Medulla oblongata (tissue), 1 donor: ENCODE measurements around the gene ARMH1.
A peak's percentile ranks its signal among the peaks of the same experiment; 100 is the strongest.

ENCODE experiments used
- DNase-seq: peaks from one replicate; pipeline ENCODE4 v3.0.0-alpha.2; 2015; ENCODE audit errors: extremely low spot score

The ARMH1 gene

DNA sequence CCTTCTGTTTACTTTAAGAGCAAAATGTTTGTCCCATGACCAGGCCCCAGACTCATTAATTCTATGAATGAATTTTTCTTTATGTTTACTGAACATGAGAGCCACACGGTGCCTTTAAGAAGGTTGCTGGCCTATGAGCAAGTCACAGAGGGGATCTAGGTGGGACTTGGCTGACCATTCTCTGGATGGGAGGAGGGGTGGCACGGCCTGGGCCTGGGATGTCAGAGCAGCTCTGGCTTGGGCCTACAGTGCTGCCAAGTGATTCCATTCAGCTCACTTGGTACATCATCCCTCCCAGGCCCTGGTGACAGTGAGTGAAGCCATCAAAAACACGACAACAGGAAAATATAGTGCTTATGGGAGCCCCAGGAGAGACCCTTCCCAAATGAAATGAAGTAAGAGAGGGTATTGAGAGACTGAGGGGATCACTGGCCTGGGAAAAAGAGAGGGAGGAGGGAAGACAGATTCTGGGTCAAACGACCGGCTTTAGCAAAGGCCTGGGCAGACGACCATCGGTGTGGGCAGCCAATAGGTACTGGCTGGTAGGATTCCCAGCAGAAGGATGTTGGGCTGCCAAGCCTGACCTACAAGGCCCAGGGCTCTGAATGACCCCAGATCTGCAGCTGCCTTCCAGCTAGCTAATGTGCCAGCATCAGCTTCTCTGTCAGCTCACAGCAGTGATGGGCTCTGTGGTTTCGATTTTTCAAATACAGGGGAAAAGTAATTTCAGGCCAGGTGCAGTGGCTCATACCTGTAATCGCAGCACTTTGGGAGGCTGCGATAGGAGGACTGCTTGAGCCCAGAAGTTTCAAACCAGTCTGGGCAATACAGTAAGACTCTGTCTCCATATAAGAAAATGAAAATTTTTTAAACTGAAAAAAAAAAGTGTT, 3.5 kb upstream of the ARMH1 start:
- DNase-seq = peak; percentile 34

DNA sequence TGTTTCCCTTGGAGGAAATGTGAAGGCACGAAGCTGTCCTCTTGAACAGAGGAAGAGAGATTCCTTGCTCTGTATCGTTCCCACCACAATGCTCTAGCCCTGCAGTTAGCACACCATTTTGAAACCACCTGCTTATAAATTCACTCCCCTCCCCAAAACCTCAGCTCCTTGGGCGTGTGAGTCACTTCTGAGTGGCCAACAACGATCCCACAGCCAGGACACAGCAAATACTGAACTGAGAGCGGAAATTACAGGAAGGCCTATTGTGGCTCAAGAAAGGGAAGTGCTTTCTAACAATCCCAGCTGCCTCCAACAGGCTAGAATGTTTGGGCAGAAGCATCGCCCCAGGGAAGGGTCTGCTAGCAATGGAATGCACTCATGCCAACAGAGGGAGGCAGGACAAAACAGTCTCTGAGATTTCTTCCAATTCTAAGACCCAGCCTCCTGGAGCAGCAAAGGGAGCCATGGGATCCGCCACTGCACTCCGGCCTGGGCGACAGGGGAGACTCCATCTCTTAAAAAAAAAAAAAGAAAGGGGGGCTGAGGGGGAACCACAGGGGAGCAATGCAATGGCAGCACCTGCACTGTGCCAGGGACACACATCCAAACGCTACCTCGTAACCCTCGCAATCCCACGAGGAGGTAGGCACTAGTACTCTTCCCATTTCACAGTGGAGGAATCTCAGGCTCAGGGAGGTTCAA, 2.1 kb upstream of the ARMH1 start:
- DNase-seq = peak; percentile 62

DNA sequence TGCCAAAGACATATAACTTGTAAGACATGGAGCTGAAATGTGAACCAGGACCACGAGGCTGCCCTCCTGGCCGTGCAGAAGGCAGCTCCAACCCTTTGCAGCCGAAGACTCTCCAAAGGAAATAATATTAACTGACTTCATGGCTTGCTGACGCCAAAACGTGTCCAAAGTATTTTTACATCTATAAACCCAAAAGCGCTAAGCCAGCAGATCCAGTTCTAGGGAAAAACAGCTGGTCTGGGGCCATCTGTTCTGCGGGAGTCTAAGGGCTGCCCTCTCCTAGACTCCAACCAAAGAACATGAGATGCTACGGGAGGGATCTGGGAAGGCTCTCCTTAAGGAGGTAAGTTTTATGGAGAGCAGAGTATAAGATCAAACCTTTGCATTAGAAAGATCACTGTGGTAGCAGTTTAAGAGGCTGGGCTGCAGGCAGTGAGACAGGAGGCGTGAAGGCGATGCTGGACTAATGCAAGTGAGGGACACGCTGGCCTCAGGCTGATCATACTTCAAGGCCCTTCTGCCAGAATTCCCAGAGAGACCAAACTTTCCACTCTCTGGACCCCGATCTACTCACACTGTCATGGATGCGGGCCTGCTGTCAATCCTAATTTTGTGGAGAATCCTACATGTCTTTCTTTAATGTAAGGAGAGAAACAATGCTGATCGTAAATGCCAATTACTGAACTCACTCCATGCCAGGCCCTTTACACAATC, 1.4 kb upstream of the ARMH1 start:
- no peak for DNase-seq

DNA sequence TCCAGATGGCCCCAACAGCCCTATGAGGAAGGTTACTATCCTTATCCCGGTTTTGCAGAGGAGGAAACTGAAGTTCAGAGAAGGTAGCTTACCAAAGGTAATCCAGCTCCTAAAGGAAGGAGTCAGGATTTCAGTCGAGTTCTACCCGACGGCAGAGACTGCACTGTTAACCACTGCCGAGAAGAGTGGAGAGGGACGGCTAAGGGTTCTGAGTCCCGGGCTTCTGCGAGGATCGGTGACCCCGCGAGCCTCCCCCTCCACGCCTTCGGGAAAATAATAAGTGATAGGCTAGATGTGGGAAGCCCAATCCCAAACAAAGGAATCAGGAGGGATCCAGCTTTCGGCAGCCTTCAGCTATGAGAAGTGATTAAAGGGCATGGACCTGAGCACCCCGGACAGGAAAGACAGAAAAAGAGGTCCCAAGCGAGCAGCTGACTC, 820 bp upstream of the ARMH1 start:
- no peak for DNase-seq

DNA sequence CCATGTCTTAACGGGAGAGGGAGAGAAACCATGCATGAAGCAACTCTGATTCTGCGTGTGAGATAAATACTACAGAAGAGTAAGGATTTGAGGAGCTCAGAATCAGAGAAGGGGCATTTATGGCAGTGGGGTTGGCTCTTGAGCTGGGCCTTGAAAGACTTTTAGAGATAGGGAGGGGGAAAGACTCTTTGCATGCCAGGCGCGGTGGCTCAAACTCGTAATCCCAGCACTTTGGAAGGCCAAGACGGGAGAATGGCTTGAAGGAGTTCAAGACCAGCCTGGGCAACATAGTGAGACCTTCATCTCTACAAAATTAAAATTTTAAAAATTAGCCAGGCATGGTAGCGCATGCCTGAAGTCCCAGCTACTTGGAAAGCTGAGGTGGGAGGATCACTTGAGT, 672 bp downstream of the ARMH1 start:
- DNase-seq = no peak

DNA sequence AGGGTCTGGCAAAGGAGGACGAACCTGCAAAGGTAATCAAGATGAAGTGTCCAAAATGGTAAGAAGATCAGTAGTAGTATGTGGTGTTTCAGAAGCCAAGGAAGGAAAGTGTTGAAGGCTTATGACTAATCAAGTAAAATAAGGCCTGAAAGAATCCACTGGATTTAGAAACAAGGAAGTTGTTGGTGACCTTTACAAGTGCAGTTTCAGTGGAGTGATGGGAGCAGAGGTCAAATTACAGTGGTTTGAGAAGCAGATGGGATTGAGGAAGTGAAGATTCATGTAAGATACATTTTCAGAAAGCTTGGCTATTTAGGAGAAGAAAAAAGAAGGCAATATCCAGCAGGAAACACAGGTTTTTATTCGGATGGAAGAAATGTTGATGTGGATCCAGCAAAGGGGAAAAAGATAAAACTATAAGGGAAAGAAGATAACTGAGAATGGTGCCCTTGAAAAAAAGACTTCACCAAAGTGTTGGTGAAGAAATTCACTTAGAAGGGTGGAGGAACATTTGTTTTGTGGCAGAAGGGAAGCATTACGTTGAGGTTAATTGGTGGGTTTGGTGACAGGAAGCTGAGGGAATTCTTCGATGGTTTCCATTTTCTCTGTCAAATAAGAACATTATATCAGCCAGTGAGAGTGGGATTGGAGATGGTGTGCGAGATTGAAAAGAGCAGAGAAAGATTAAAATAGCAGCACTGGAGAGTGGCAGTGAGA, 2.1 kb downstream of the ARMH1 start:
- peak; percentile 54 for DNase-seq

DNA sequence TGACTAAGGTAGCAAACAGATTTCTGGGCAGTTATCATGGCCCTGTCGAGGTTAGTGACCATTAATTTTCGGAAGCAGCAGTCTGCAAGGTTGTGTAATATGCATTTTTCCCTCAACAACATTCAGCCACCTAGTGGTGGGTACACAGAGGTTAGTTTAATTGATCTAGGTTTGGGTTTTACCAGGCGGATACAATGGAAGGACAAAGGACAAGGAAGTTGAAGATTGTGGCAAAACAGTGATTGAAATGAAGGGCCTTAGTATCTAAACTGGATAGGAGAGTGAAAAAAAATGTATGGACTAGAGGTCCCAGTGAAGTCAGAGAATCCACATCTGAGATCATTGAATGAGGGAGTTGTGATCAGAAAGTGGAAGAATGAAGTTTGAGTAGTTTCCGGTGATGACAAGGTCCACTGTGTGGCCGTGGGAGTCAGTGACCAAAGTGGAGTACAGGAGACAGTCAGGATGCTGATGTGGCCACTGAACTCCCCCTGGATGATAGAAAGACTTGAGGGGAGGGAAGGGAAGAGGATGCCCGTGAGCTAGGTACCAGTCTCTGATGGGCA, 2.8 kb downstream of the ARMH1 start:
- no peak for DNase-seq

DNA sequence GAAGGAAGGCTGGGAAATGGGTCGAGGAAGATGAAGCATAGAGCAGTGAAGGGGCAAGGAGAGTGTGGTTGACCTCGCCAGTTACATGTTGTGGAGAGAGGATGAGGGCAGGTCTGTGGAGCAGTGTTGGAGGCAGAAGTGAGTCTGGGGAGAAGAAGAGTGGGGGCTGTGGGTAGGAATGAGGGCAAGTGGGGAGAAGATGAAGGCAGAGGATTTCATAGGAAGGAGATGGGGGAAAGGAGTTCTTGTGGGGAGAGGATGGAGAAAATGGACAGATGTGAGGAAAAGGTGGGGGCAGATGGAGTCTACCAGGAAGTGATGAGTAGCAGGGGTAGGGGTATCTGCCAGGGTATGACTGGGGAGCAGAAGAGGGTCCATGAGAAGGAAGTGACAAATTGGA, 3.6 kb downstream of the ARMH1 start:
- DNase-seq = no peak

DNA sequence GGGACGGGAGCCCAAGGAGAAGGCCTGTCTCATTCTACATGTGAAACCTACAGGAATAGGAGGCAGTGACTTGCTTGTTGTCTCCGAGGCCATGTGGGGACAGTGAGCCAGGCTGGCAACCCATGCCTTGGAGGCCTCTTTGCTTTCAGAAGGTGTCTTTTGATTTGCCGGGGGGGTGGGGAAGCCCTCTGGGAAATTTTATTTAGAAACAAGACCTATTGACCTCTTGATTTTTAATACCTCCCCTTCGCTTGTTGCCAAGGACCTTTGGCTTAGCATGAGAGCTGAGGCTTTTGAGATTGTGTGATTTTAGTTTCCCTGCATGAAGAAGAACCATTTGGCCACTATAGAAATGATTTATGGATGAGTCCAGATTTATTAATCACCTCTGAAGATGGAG, 4.1 kb downstream of the ARMH1 start:
- no peak for DNase-seq

DNA sequence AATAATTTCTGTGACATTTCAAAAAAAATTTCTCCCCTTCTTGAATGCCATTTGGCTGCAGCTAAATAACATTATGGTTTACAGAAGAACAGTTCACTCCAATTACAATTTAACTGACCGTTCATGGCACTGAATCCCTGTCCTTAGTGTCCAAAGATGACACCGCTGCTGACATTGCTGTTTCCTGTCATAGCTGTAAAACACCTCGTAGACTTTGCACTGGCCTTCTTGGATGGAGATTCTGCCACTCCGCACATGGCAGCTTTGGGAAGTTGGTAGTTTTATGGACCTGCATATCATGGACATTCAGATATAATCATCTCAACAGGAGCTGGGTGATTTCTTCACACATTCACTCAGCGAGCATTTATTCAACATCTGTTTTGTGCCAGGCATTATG, 5.0 kb downstream of the ARMH1 start:
- DNase-seq = no peak

DNA sequence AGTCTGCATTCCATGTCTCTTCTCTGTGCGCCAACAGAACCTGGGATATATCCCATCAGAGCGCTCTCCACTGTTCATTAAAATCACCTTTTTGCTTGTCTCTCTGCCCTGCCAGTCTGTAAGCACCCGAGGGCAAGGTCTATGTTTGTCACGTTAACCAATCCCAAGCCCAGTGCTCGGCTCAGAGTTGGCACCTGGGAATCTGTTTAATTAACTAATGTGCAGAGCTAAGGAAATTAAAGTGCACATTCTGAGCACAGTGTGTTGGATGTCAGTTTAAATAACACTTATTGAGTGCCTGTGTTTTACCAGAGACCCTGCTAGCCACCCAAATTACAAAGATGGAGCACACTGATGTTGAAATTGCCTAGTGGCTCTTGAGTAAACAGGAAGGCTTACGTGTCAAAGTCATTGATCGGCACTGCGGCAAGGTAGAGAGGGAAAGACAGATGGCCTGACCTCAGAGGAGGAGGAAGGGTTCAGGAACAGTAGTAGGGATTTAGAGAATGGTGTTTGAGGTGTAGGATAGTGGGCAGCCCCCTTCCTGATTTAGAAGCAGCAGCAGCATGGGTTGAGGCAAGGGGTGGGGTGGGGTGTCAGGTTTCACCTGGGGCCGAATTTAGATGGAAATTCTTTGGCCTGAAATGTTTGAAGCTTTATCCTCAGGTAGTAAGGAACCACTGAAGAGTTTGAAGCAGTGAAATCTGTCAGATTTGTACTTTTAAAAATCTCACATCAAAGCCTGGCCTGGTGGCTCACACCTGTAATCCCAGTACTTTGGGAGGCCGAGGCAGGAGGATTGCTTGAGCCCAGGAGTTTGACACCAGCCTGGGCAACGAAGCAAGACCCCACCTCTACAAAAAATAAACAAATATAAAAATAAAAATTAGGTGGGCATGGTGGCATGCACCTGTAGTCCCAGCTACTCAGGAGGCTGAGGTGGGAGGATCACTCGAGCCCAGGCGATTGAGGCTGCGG, 7.7 kb downstream of the ARMH1 start:
- no peak for DNase-seq

DNA sequence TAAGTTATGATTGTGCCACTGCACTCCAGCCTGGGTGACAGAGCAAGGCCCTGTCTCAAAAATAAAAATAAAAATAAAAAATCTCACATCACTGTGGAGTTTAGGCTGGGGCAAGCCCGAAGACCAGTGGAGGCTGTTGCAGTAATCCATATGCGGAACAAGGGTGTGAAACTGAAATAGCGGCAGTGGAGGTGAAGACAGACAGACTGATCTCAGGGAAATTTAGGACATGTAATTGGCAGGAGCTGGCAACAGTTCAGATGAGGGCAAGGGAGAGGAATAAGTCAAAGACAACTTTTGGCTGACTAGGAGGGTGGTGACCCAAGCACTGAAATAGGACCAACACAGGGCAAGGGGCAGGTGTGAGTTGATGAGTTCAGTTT, 8.4 kb downstream of the ARMH1 start:
- DNase-seq = no peak

DNA sequence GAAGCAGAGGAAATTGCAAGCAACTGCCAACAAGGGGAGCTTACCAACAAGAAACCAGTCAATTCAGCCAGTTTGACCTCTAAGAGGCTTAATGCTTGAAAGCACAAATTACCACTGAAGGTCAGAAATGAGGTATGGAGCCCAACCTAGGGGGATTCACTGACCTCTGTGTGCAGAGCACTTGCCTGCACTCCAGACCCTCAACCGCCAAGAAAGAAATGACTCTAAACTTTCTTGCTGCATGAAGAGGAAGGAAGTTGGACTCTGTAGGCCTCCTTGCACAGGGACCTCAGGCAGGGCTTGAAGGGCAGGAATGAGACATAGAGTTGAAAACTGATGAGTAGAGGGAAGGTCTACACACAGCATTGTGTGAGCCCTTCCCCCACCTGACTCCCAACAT, 10.0 kb downstream of the ARMH1 start:
- DNase-seq = no peak

DNA sequence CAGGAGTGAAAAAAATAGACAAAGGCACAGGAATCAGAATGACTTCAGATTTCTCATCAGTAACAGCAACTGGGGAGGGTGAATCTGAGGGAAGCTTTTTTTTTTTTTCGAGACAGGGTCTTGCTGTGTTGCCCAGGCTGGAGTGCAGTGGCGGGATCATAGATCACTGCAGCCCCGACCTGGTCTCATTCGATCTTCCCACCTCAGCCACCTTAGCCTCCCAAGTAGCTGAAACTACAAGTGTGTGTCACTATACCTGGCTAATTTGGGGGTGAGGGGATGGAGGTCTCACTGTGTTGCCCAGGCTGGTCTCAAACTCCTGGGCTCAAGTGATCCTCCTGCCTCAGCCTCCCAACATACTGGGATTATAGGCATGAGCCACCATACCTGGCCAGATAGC, 10.7 kb downstream of the ARMH1 start:
- no peak for DNase-seq

DNA sequence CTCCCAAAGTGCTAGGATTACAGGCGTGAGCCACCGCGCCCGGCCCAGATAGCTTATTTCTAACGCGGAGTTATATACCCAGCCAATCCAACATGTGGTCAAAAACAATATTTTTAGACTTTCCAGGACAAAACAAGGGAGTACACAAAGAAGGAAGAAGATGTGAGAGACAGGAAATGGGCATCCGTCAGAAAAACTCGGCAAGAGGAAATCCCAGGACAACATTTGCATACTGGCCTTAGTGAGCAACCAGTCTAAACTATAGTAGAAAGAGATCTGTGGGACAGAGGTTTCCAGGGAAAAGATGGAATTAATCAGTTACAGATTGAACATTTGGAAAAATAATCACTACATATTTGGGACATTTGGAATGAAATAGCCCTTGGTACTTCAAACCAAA, 11.4 kb downstream of the ARMH1 start:
- DNase-seq = no peak

DNA sequence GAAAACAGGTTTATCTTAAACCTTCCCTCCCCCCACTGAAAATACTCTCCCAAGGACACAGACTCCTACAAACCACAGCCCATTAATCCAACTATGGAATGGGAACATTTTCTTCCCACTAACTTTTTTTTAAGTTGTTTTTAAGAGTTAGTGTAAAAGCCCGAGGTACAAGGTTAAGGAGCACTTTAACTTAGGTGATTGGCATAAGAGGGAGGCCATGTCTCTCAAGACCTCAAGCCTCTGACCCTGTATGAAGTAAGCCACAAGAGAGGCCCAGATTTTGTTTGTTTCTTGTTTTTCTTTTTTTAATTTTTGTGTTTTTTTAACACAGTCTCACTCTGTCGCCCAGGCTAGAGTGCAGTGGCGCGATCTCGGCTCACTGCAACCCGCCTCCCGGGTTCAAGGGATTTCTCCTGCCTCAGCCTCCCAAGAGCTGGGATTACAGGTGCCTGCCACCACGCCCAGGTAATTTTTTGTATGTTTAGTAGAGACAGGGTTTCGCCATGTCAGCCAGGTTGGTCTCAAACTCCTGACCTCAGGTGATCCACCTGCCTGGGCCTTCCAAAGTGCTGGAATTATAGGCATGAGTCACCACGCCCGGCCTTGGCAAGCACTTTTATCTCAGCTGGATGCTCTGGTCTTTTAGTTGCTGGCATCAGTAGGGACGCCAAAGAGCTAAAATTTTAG, 14.4 kb downstream of the ARMH1 start:
- DNase-seq = no peak

DNA sequence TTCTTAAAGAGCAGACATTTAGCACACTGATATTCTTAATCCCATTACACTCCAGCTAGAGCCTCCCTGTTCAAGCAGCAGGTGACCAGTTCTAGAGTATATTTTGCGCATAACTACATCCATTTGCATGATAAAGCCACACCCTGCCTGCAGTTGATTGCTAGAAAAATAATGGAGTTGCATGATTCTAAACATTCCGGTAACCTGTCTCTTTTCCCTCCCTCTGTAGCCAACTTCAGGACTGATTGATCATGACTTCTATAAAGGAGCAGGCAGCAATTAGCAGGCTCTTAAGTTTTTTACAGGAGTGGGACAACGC, 14.9 kb downstream of the ARMH1 start:
- no peak for DNase-seq

DNA sequence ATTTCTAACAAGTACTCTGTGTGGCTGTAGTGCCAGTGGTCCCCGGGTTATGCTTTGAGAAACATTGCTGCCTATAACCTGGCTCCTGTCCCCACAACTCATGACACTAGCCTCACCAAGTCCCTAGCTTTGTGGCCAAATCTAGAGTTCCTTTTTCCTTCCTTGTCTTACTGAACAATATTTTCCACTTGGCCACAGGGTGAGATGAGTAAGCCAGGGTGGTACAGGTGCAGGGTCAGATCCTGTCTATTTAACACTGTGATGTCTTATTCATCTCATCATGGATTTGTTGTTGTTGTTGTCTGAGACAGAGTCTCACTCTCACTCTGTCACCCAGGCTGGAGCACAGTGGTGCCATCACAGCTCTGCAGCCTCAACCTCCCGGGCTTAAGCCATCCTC, 18.6 kb downstream of the ARMH1 start:
- no peak for DNase-seq

DNA sequence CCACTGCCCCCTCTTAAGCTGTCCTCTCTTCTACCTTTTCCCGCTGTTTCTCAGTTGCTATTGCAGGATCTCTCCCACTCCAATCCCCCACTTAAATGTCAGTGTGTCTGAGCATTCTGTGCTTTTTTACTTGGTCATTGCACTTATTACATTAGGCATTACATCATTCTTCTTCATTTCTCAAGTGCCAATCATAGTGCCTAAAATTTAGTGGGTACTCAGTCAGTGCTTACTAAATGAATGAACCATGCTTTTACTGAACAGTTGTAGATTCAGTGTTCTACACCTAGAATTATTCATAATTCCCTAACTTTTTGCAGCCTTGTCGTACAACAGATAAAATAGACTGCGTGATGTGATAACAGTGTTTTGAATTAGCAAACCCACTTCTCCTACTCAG, 19.4 kb downstream of the ARMH1 start:
- no peak for DNase-seq

DNA sequence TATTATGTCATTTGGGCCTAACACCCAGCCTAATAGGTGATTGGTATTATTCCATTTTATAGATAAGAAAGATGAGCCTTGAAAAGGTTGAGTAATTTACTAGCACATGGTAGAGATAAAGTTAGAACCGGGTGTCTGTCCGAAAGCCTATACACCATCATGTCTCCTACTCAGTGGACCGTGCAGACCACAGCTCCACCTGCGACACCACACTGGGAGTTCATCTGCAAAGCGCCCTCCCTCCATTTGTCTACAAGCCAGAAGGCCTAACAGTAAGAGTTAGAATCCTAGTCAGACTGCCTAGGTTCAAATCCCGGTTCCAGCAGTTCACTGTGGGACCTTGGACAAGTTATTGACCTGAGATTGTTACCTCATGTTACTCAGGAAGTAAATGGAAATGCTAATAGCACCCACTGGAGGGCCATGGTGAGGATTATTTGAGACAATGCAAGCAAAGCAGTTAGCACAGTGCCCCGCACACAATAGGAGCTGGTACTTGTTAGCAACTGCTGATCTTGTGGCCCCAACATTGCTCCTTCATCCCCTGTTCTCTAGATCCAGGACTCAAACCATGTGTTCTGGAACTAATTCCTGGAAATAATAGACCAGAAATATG, 20.5 kb downstream of the ARMH1 start:
- DNase-seq = no peak
